ENCODE data around the gene MLXIPL.
"Not testable (repeated sequence)": the region's sequence is repeated elsewhere in the genome, so short reads cannot be mapped to it uniquely, and the experiment has no call there.

Gene MLXIPL

DNA sequence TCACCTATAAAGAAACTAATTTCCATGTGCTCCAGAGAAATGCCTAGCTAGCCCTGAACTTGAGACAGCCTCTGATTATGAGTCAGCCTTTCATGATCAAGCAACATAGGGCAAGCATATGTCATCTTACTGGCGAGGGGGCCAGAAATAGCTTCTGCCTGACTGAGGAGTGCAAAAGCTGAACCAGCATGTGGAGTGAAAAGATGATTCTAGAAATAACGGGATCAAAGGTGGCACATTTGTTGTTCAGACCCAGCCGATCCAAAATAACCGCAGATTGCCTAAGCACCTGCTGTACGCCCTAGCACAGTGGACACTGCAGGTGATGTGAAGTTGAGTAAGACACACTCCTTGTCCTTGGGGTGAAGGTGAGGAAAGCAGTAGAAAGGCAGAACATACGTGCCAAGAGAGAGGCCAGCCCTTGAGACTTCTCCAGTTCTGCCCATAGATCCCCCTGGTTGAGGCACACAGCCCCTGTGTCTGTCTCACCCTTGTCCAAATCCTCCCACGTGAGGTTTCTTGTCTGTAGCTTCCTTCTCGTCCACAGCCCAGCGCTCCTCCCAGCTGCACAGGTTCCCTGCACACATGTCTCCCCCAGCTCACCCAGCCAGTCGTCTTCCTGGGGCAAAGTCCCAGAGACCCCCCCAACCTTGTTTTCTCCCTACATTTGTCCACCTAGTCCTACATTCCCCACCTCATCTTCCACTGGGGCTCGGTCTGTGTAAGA, 64.0 kb downstream of the MLXIPL start:
- peak overlapping the region; percentile 35; the same call in 1 of the 2 replicates for H3K27ac ChIP-seq
- CTCF ChIA-PET, result interaction anchor here (1.1 kb wide), 1 partner anchor 296 kb away, joined by 3 read pairs; no protein-coding TSS in a partner anchor
- POLR2A ChIA-PET (ENCODE audit: low non-redundant PET), result interaction anchor here (1.2 kb wide), 1 partner anchor 18 kb away, joined by 4 read pairs; the partner anchor contains the start of gene TBL2
- peak; percentile 47 for DNase-seq (ENCODE audit: low spot score)
- TF ChIP-seq, protein P1, sequence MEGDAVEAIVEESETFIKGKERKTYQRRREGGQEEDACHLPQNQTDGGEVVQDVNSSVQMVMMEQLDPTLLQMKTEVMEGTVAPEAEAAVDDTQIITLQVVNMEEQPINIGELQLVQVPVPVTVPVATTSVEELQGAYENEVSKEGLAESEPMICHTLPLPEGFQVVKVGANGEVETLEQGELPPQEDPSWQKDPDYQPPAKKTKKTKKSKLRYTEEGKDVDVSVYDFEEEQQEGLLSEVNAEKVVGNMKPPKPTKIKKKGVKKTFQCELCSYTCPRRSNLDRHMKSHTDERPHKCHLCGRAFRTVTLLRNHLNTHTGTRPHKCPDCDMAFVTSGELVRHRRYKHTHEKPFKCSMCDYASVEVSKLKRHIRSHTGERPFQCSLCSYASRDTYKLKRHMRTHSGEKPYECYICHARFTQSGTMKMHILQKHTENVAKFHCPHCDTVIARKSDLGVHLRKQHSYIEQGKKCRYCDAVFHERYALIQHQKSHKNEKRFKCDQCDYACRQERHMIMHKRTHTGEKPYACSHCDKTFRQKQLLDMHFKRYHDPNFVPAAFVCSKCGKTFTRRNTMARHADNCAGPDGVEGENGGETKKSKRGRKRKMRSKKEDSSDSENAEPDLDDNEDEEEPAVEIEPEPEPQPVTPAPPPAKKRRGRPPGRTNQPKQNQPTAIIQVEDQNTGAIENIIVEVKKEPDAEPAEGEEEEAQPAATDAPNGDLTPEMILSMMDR (conservative IDR thresholded peaks at IDR 0.05; ENCODE audit: low read depth), result no peak

- ChIA-PET CTCF (interaction anchor here (0.6 kb wide), 1 partner anchor 339 kb away, joined by 3 read pairs; no protein-coding TSS in a partner anchor), POLR2A (ENCODE audit: low non-redundant PET) (interaction anchor here (0.7 to 1.3 kb wide), 2 partner anchors 10 to 22 kb away, joined by 3 to 5 read pairs; no protein-coding TSS in a partner anchor)
- H3K27ac ChIP-seq, result peak within 1 kb of the TSS; percentile 97
- TF ChIP-seq, protein P1 (conservative IDR thresholded peaks at IDR 0.05; ENCODE audit: low read depth), result no peak
- peak; percentile 94 for DNase-seq (ENCODE audit: low spot score)
Measured at GRCh38 chr7:73557397-73558257, 66.7 kb downstream of the MLXIPL start, which contains the start of gene BCL7B. BCL7B (minus strand) TSS chr7:73557690; CDS start chr7:73557578, 112 bp downstream.

DNA sequence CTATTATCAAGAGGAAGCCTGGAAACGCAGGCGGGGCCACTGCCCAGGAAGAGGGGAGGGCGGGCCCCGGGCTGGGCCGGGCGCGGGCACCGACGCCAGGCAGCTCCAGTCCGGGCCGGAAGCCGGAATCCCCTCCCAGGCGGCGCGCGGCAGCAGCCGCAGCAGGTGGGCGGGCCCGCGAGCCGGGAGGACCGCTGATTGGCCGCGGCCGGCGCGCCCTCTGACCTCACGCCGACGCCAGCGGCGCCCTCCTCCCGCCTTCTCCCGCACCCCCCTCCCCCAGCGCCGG, 67.3 kb downstream of the MLXIPL start:
- POLR2A ChIA-PET (ENCODE audit: low non-redundant PET), result interaction anchor here (0.7 to 1.3 kb wide), 2 partner anchors 10 to 22 kb away, joined by 3 to 5 read pairs; no protein-coding TSS in a partner anchor
- DNase-seq (ENCODE audit: low spot score), result peak; percentile 97
- TF ChIP-seq, protein P1 (conservative IDR thresholded peaks at IDR 0.05; ENCODE audit: low read depth), result no peak
- H3K27ac ChIP-seq, result peak overlapping the region; percentile 97
- CTCF ChIA-PET, result no interaction called here

DNA sequence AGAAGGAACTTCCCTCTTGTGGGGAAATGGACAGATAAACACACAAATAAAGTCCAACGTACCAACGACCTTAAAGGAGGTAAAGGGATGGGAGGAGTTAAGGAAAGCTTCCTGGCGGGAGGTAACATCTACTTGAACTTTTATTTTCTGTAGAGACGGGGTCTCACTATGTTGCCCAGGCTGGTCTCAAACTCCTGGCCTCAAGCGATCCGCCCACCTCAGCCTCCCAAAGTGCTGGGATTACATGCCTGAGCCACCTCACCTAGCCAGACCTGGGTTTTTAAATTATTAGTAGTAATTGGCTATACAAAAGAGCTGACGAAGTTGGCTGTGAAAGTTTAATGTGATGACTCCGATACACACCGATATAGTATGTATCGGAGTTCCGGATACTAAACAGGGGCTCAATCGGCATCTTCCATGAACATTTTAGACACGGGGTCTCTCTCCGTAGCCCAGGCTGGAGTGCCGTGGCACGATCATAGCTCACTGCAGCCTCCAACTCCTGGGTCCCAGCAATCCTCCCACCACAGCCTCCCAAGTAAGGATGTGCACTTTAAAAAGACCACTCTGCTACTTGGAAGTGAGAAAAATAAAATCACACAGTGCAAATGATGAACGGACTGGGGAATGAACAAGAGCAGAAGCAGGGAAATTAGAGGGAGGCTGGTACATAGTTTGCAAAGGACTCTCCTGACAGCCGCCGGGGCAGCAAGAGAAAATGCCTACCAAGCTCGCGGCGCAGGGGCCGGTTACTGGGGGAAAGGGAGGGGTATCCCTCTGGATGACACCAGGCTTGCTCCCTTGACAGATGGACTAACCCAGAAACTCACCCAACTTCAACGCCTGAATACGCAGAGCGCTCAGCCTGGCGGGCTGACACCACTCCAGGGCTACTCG, 67.9 kb downstream of the MLXIPL start:
- POLR2A ChIA-PET (ENCODE audit: low non-redundant PET), result interaction anchor here (0.7 to 1.3 kb wide), 2 partner anchors 9 to 21 kb away, joined by 3 to 5 read pairs; no protein-coding TSS in a partner anchor
- CTCF ChIA-PET, result no interaction called here
- no peak for DNase-seq (ENCODE audit: low spot score)
- H3K27ac ChIP-seq, result peak overlapping the region; percentile 97
- TF ChIP-seq, protein P1 (conservative IDR thresholded peaks at IDR 0.05; ENCODE audit: low read depth), result no peak

DNA sequence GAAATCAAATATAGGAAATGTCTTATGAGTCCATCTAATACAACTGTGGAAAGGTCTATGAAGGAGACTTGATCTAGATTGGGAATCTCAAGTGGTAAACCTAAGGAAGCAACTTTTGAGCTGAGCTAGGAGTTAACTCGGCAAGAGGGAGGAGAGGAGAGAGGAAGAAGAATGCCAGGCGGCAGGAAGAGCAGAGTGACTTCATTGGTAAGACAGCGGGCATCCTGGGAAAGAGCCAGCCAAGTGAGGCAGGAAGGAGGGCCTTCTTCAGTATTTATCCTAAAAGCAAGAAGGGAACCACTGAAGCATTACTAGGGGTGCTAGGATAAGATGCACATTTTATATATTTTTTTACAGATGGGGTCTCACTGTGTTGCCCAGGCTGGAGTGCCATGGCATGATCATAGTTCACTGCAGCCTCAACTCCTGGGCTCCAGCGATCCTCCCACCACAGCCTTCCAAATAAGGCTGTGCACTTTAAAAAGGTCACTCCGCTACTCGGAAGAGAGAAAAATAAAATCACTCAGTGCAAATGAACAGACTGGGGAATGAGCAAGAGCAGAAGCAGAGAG, 68.8 kb downstream of the MLXIPL start:
- POLR2A ChIA-PET (ENCODE audit: low non-redundant PET), result no interaction called here
- TF ChIP-seq, protein P1 (conservative IDR thresholded peaks at IDR 0.05; ENCODE audit: low read depth), result no peak
- CTCF ChIA-PET, result no interaction called here
- peak overlapping the region; percentile 97 for H3K27ac ChIP-seq
- no peak for DNase-seq (ENCODE audit: low spot score)

DNA sequence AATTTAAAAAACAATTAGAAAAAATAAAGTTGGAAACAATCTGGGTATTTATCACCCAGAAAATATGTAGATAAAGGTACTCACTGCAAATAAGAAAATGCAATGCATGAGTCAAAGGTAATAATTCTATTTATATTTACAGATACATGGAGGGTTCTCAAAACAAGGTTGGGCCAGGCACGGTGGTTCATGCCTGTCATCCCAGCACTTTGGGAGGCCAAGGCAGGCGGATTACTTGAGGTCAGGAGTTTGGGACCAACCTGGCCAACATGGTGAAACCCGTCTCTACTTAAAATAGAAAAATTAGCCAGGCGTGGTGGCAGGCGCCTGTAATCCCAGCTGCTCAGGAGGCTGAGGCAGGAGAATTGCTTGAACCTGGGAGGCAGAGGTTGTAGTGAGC, 74.2 kb downstream of the MLXIPL start:
- POLR2A ChIA-PET (ENCODE audit: low non-redundant PET); DNase-seq (ENCODE audit: low spot score); CTCF ChIA-PET: not testable (repeated sequence)
- H3K27ac ChIP-seq, result peak overlapping the region; percentile 37; the same call in 1 of the 2 replicates
